Astrocyte (in vitro differentiated cells and primary cell): Measurements from ENCODE around the gene FILIP1L. TPM values are rescaled to one million over a fixed set of nuclear protein-coding genes. Genes with fewer than 3 reads are reported as not detected.

Experiments
- DNase-seq: peaks from one replicate; pipeline ENCODE4 v3.0.0-alpha.2; 2010; ENCODE audit warnings: low read depth
- FAIRE-seq: peaks from 2 replicates; lab custom pipeline; 2011; peaks lifted over from hg19 to GRCh38; lab: Jason Lieb, UNC
- H2AFZ ChIP-seq: 2 replicates; pipeline ENCODE4 v1.6.0; 2012; ENCODE audit warnings: low read depth, low read length, inconsistent platforms
- H3K27ac ChIP-seq: 2 replicates; pipeline ENCODE4 v1.5.1; 2011; ENCODE audit warnings: low read depth, low read length, inconsistent platforms
- H3K27me3 ChIP-seq: 2 replicates; pipeline ENCODE4 v1.6.0; 2011; ENCODE audit warnings: low read length, inconsistent platforms; ENCODE audit not compliant: insufficient read depth
- H3K36me3 ChIP-seq: 2 replicates; pipeline ENCODE4 v1.5.1; 2011; ENCODE audit warnings: low read length, inconsistent platforms; ENCODE audit not compliant: insufficient read depth
- H3K4me1 ChIP-seq: 2 replicates; pipeline ENCODE4 v1.5.1; 2011; ENCODE audit warnings: low read length, inconsistent platforms; ENCODE audit not compliant: insufficient read depth
- H3K4me2 ChIP-seq: 2 replicates; pipeline ENCODE4 v1.6.0; 2012; ENCODE audit warnings: low read length, inconsistent platforms
- H3K4me3 ChIP-seq: 2 replicates; pipeline ENCODE4 v1.5.1; 2011; ENCODE audit warnings: low read depth, mild to moderate bottlenecking, low read length, inconsistent platforms; ENCODE audit not compliant: insufficient read depth
- H3K79me2 ChIP-seq: 2 replicates; pipeline ENCODE4 v1.6.0; 2012; ENCODE audit warnings: mild to moderate bottlenecking, low read length, inconsistent platforms; ENCODE audit not compliant: insufficient read depth
- H3K9ac ChIP-seq: 2 replicates; pipeline ENCODE4 v1.6.0; 2012; ENCODE audit warnings: mild to moderate bottlenecking, low read length, inconsistent platforms
- H3K9me3 ChIP-seq: 2 replicates; pipeline ENCODE4 v1.5.1; 2012; ENCODE audit warnings: low read depth, mild to moderate bottlenecking, low read length, inconsistent platforms; ENCODE audit not compliant: insufficient read depth
- H4K20me1 ChIP-seq: 2 replicates; pipeline ENCODE4 v1.6.0; 2012; ENCODE audit warnings: low read length, inconsistent platforms; ENCODE audit not compliant: insufficient read depth
- H3K27ac Mint-ChIP-seq: one replicate; pipeline ENCODE4 v1.8.0; 2021; ENCODE audit warnings: mild to moderate bottlenecking, mixed read lengths; ENCODE audit not compliant: unreplicated experiment
- H3K27me3 Mint-ChIP-seq: one replicate; pipeline ENCODE4 v1.8.0; 2021; ENCODE audit warnings: low read depth, mixed read lengths; ENCODE audit not compliant: unreplicated experiment
- H3K36me3 Mint-ChIP-seq: one replicate; pipeline ENCODE4 v1.8.0; 2021; ENCODE audit warnings: low read depth, mixed read lengths; ENCODE audit not compliant: unreplicated experiment
- H3K4me1 Mint-ChIP-seq: one replicate; pipeline ENCODE4 v1.8.0; 2021; ENCODE audit warnings: low read depth, mixed read lengths; ENCODE audit not compliant: unreplicated experiment
- H3K4me3 Mint-ChIP-seq: one replicate; pipeline ENCODE4 v1.8.0; 2021; ENCODE audit warnings: mild to moderate bottlenecking, moderate library complexity, mixed read lengths; ENCODE audit not compliant: unreplicated experiment
- H3K9me3 Mint-ChIP-seq: one replicate; pipeline ENCODE4 v1.8.0; 2021; ENCODE audit warnings: mild to moderate bottlenecking, mixed read lengths; ENCODE audit not compliant: unreplicated experiment
- EZH2 ChIP-seq: IDR thresholded peaks from 2 replicates; pipeline ENCODE4 v1.6.1; 2012; ENCODE audit warnings: mild to moderate bottlenecking, low read length, inconsistent platforms; ENCODE audit not compliant: insufficient read depth
- total RNA-seq: library from RNA; stranded (reverse); gene quantifications from 2 replicates; pipeline ENCODE4 v1.2.1, GENCODE V29; 2021
- TF ChIP-seq, protein P1 (sequence below): IDR thresholded peaks from 2 replicates; pipeline ENCODE4 v1.5.1; 2011; ENCODE audit warnings: low read depth, mild to moderate bottlenecking, inconsistent platforms, low read length, moderate library complexity; ENCODE audit not compliant: insufficient read depth

FILIP1L gene
- total RNA-seq, 1 donor from 2014 or later, result 209 TPM

DNA sequence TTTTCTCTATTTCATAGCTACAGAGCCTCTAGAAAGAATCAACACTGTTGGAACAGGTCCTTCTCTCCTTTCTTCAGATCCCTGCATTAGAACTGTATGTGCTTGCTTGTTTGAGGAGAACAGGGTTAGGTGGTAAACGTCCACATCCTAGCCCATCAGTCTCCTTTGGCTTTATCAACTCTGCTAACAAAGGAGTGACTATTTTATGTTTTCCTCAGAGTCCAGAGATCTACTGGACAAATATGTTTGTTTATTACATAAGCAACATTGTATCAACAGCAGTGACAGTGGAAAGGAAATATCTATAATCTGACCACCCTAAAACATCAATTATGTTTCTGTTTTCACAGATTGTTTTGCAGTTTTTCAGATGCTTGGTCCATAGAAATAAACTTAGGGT lies 257.0 kb downstream of the FILIP1L start:
- DNase-seq (no peak), FAIRE-seq (no peak)
- Histone ChIP-seq H3K79me2 (peaks cover 89% of the 10 kb centered on the region), H2AFZ (no peak overlapping the region), H3K4me1 (peaks cover 34% of the 10 kb centered on the region), H3K36me3 (peaks cover 30% of the 10 kb centered on the region), H4K20me1 (peaks cover 33% of the 10 kb centered on the region), H3K4me3 (no peak overlapping the region), H3K4me2 (no peak overlapping the region), H3K27me3 (no peaks in the 10 kb centered on the region), H3K9me3 (no peaks in the 10 kb centered on the region), H3K9ac (no peak overlapping the region), H3K27ac (no peak overlapping the region)
- H3K36me3 Mint-ChIP-seq, result peaks cover 16% of the 10 kb centered on the region
- TF ChIP-seq, protein P1, sequence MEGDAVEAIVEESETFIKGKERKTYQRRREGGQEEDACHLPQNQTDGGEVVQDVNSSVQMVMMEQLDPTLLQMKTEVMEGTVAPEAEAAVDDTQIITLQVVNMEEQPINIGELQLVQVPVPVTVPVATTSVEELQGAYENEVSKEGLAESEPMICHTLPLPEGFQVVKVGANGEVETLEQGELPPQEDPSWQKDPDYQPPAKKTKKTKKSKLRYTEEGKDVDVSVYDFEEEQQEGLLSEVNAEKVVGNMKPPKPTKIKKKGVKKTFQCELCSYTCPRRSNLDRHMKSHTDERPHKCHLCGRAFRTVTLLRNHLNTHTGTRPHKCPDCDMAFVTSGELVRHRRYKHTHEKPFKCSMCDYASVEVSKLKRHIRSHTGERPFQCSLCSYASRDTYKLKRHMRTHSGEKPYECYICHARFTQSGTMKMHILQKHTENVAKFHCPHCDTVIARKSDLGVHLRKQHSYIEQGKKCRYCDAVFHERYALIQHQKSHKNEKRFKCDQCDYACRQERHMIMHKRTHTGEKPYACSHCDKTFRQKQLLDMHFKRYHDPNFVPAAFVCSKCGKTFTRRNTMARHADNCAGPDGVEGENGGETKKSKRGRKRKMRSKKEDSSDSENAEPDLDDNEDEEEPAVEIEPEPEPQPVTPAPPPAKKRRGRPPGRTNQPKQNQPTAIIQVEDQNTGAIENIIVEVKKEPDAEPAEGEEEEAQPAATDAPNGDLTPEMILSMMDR, result no peak
- TF ChIP-seq EZH2, result no peak
- H3K27me3 Mint-ChIP-seq, result no peaks in the 10 kb centered on the region
- H3K4me1 Mint-ChIP-seq, result peaks cover 83% of the 10 kb centered on the region
- no peaks in the 10 kb centered on the region for H3K9me3 Mint-ChIP-seq
- H3K27ac Mint-ChIP-seq, result peak overlapping the region; percentile 51
- H3K4me3 Mint-ChIP-seq, result no peak overlapping the region

DNA sequence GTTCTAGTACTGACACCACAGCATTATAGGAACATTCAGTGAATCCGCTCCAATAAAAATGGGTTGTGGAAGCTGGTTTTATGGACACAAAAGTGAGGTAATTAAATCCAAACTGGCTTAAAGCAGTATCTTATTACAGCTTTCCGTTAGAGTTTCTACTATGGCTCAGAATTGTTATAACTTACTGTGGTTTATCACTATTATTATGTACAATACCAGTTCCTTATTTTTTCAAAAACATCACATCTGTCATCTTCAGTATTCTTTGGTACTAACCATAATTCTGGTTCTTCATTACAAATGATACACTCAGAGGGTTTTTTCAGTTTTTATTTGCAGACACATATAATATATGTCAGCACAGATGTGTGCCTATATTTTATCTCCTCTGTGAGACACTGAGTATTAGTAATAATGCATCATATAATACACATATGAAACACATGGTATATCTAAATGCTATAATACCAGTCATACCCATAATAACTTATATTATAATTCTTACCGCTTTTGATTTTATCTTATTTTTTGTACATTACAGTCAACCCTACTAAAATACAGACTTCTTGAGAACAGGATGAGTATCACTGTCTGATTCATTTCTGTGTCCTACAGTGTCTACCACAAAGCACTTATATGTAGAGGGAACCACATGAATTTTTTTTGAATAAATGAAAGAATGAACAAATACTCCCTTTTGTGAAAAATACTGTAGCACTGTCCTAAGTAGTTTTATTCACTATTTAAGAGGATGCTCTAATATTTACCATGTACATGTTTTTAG lies 257.7 kb downstream of the FILIP1L start:
- Mint-ChIP-seq H3K4me3 (no peak overlapping the region), H3K36me3 (peaks cover 13% of the 10 kb centered on the region), H3K4me1 (peaks cover 78% of the 10 kb centered on the region), H3K27ac (peak overlapping the region; percentile 51), H3K27me3 (no peaks in the 10 kb centered on the region), H3K9me3 (no peaks in the 10 kb centered on the region)
- H3K27ac ChIP-seq, result no peak overlapping the region
- H2AFZ ChIP-seq, result no peak overlapping the region
- TF ChIP-seq, protein P1, result no peak
- TF ChIP-seq EZH2, result no peak
- H3K9me3 ChIP-seq, result no peaks in the 10 kb centered on the region
- FAIRE-seq (no peak), DNase-seq (no peak)
- peaks cover 26% of the 10 kb centered on the region for H3K36me3 ChIP-seq
- H3K27me3 ChIP-seq, result no peaks in the 10 kb centered on the region
- H3K4me1 ChIP-seq, result peaks cover 29% of the 10 kb centered on the region
- peaks cover 88% of the 10 kb centered on the region for H3K79me2 ChIP-seq
- H3K9ac ChIP-seq, result no peak overlapping the region
- peaks cover 33% of the 10 kb centered on the region for H4K20me1 ChIP-seq
- H3K4me2 ChIP-seq, result no peak overlapping the region
- no peak overlapping the region for H3K4me3 ChIP-seq

DNA sequence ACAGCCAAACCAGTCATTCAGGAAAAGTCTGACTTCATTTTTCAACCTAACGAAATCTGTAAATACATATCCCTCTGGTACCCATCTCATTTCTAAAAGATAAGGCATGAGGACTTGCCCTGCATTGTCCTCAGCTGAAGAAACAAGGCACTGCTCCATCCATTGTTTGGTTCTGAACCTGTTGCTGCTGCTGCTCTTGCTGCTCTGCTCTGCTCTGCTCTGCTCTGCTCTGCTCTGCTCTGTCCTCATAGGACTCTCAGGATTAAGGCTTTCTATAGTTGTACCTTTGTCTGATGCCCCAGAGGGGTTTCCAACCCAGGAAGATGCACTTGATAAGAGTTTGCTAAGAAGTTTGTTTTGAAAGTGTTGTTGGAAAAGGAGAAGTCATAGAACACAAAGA lies 258.4 kb downstream of the FILIP1L start:
- no peak overlapping the region for H3K4me2 ChIP-seq
- no peak for TF ChIP-seq EZH2
- TF ChIP-seq, protein P1, result no peak
- no peak overlapping the region for H3K27ac ChIP-seq
- peaks cover 88% of the 10 kb centered on the region for H3K79me2 ChIP-seq
- no peaks in the 10 kb centered on the region for H3K27me3 ChIP-seq
- no peak overlapping the region for H3K9ac ChIP-seq
- no peak for FAIRE-seq
- H2AFZ ChIP-seq, result no peak overlapping the region
- peak overlapping the region; percentile 44 for H3K27ac Mint-ChIP-seq
- H3K36me3 ChIP-seq, result peaks cover 22% of the 10 kb centered on the region
- peaks cover 71% of the 10 kb centered on the region for H3K4me1 Mint-ChIP-seq
- H3K4me1 ChIP-seq, result peaks cover 23% of the 10 kb centered on the region
- no peak for DNase-seq
- H3K4me3 Mint-ChIP-seq, result peak overlapping the region; percentile 34
- H4K20me1 ChIP-seq, result peaks cover 33% of the 10 kb centered on the region
- H3K9me3 Mint-ChIP-seq, result no peaks in the 10 kb centered on the region
- peaks cover 8% of the 10 kb centered on the region for H3K36me3 Mint-ChIP-seq
- H3K4me3 ChIP-seq, result no peak overlapping the region
- H3K9me3 ChIP-seq, result no peaks in the 10 kb centered on the region
- no peaks in the 10 kb centered on the region for H3K27me3 Mint-ChIP-seq
